Keratinocyte (primary cell): ENCODE data around the gene CPLANE2. TPM values are rescaled to one million over a fixed set of nuclear protein-coding genes. Genes with fewer than 3 reads are reported as not detected.
A peak's percentile ranks its signal among the peaks of the same experiment; 100 is the strongest.
"Not testable (repeated sequence)": the region's sequence is repeated elsewhere in the genome, so short reads cannot be mapped to it uniquely, and the experiment has no call there.

Source experiments
- DNase-seq: peaks from one replicate; pipeline ENCODE4 v3.0.0-alpha.2; 2011; ENCODE audit warnings: low read depth, missing footprints, low spot score
- FAIRE-seq: peaks from 2 replicates; lab custom pipeline; 2011; peaks lifted over from hg19 to GRCh38; lab: Jason Lieb, UNC
- H2AFZ ChIP-seq: 2 replicates; pipeline ENCODE4 v1.6.0; 2012; ENCODE audit warnings: low read length, control low read depth, inconsistent platforms; ENCODE audit not compliant: control insufficient read depth
- H3K27ac ChIP-seq: 2 replicates; pipeline ENCODE4 v1.5.1; 2011; ENCODE audit warnings: low read length; ENCODE audit not compliant: control insufficient read depth, insufficient read depth
- H3K27me3 ChIP-seq: 3 replicates; pipeline ENCODE4 v1.6.0; 2011; ENCODE audit warnings: low read length; ENCODE audit not compliant: control insufficient read depth, insufficient read depth; ENCODE audit errors: extremely low read depth
- H3K36me3 ChIP-seq, 2 experiments: 2 replicates in 1 of 2; 3 replicates in 1 of 2; pipeline ENCODE4 v1.5.1; 2011; ENCODE audit warnings: low read length in 2 of 2, mild to moderate bottlenecking in 1 of 2; ENCODE audit not compliant: control insufficient read depth in 2 of 2, insufficient read depth in 2 of 2; ENCODE audit errors: extremely low read depth in 1 of 2
- H3K4me1 ChIP-seq: 3 replicates; pipeline ENCODE4 v1.5.1; 2011; ENCODE audit warnings: low read length; ENCODE audit not compliant: control insufficient read depth, insufficient read depth; ENCODE audit errors: extremely low read depth
- H3K4me2 ChIP-seq: 3 replicates; pipeline ENCODE4 v1.6.0; 2011; ENCODE audit warnings: low read depth, low read length; ENCODE audit not compliant: control insufficient read depth, insufficient read depth; ENCODE audit errors: extremely low read depth
- H3K4me3 ChIP-seq, 3 experiments: fragments of 200-600 bp in 1 of 3; sonication (generic) in 1 of 3; 2 replicates in 2 of 3; 3 replicates in 1 of 3; pipeline ENCODE4 v1.5.1; 2011 to 2016; ENCODE audit warnings: low read length in 3 of 3, mild to moderate bottlenecking in 3 of 3, control low read depth in 2 of 3, inconsistent platforms in 1 of 3, low read depth in 1 of 3, mixed read lengths in 1 of 3, mixed run types in 1 of 3, moderate library complexity in 1 of 3; ENCODE audit not compliant: control insufficient read depth in 2 of 3, insufficient read depth in 2 of 3; ENCODE audit errors: extremely low read depth in 1 of 3
- H3K79me2 ChIP-seq: 2 replicates; pipeline ENCODE4 v1.6.0; 2012; ENCODE audit warnings: low read length; ENCODE audit not compliant: control insufficient read depth, insufficient read depth
- H3K9ac ChIP-seq: 3 replicates; pipeline ENCODE4 v1.6.0; 2011; ENCODE audit warnings: low read length; ENCODE audit not compliant: control insufficient read depth, insufficient read depth; ENCODE audit errors: extremely low read depth
- H3K9me1 ChIP-seq: 3 replicates; pipeline ENCODE4 v1.6.0; 2011; ENCODE audit warnings: low read length; ENCODE audit not compliant: control insufficient read depth, insufficient read depth; ENCODE audit errors: extremely low read depth
- H3K9me3 ChIP-seq: 2 replicates; pipeline ENCODE4 v1.5.1; 2012; ENCODE audit warnings: low read depth, low read length; ENCODE audit not compliant: control insufficient read depth
- H4K20me1 ChIP-seq: 3 replicates; pipeline ENCODE4 v1.6.0; 2011; ENCODE audit warnings: low read length; ENCODE audit not compliant: control insufficient read depth, insufficient read depth; ENCODE audit errors: extremely low read depth
- CTCF ChIP-seq, 3 experiments: IDR thresholded peaks in 1 of 3; conservative IDR thresholded peaks in 1 of 3; optimal IDR thresholded peaks in 1 of 3; 2 replicates in 2 of 3; 3 replicates in 1 of 3; pipeline versions ENCODE3 to v1.5.1; 2011; ENCODE audit warnings: low read length in 3 of 3, mild to moderate bottlenecking in 3 of 3, moderate library complexity in 2 of 3, control low read depth in 1 of 3, inconsistent platforms in 1 of 3; ENCODE audit not compliant: insufficient read depth in 2 of 3; ENCODE audit errors: extremely low read depth in 1 of 3
- EZH2 ChIP-seq: IDR thresholded peaks from one replicate; pipeline ENCODE4 v1.6.1; 2012; ENCODE audit warnings: inconsistent platforms, mild to moderate bottlenecking, low read length, moderate library complexity
- dilution Hi-C: fragments of 300-500 bp; cut with MboI; formaldehyde crosslinking; loops from one replicate; pipeline ENCODE4 v1.7.0; 2020; ENCODE audit warnings: low sequenced_read_pairs; ENCODE audit not compliant: extremely low pct_ligation_motif_present
- polyA plus RNA-seq, 5 experiments: library from polyadenylated mRNA; depleted of rRNA in 3 of 5; stranded (reverse) in 3 of 5; stranded (forward) in 1 of 5; unstranded in 1 of 5; fragments of >200 nt; gene quantifications; 1 replicate in 1 of 5; 2 replicates in 3 of 5; 3 replicates in 1 of 5; pipeline versions ENCODE4 v1.2.1 to v1.2.3, GENCODE V29; 2011 to 2012; ENCODE audit warnings: missing spikeins in 2 of 5, low read depth in 1 of 5, low replicate concordance in 1 of 5

The CPLANE2 gene
- polyA plus RNA-seq, 1 donor (not counting 4 experiments of a cell fraction or from before 2014, with no cell fraction given): 2.5 TPM

GRCh38 chr1:16213544-16213943 lies 23.4 kb downstream of the CPLANE2 start:
- H3K27ac ChIP-seq, H3K9me1 ChIP-seq, H3K79me2 ChIP-seq, H3K4me2 ChIP-seq, H3K27me3 ChIP-seq, DNase-seq, H2AFZ ChIP-seq, H3K36me3 ChIP-seq, H3K9ac ChIP-seq, H3K9me3 ChIP-seq, dilution Hi-C loops, H3K4me3 ChIP-seq, H4K20me1 ChIP-seq, FAIRE-seq: not testable (repeated sequence)
- H3K4me1 ChIP-seq: peaks cover 35% of the 10 kb centered on the region

- peaks cover 40% of the 10 kb centered on the region for H3K4me1 ChIP-seq
- dilution Hi-C loops: no loop called here
- H3K9ac ChIP-seq: no peak overlapping the region
These were observed 24.0 kb downstream of the CPLANE2 start for GRCh38 chr1:16213013-16213412.

More at GRCh38 chr1:16213013-16213412, 24.0 kb downstream of the CPLANE2 start:
- Histone ChIP-seq H3K4me3 (no peak overlapping the region), H3K27me3 (no peaks in the 10 kb centered on the region), H2AFZ (no peak overlapping the region), H3K4me2 (peak overlapping the region; percentile 89), H3K36me3 (no peaks in the 10 kb centered on the region), H4K20me1 (no peaks in the 10 kb centered on the region), H3K79me2 (no peaks in the 10 kb centered on the region), H3K9me1 (no peaks in the 10 kb centered on the region), H3K9me3 (no peaks in the 10 kb centered on the region), H3K27ac (no peak overlapping the region)
- DNase-seq (no peak), FAIRE-seq (no peak)
- TF ChIP-seq EZH2 (no peak), CTCF (optimal IDR thresholded peaks at IDR 0.05 in 1 of 3, IDR thresholded peaks at IDR 0.05 in 1 of 3, conservative IDR thresholded peaks at IDR 0.05 in 1 of 3; ENCODE audit: extremely low read depth in 1 of 3, insufficient read depth in 2 of 3, low read length in 3 of 3) (no peak)
